HepG2 (cell line): ENCODE results near the gene SNRNP48. TPM values are rescaled to one million over a fixed set of nuclear protein-coding genes. Genes with fewer than 3 reads are reported as not detected.
A peak's percentile ranks its signal among the peaks of the same experiment; 100 is the strongest.

Experiments
- ARHGAP35 ChIP-seq: sonication (generic); formaldehyde crosslinking; IDR thresholded peaks from 2 replicates; pipeline ENCODE4 v1.9.0; 2022; ENCODE audit warnings: mild to moderate bottlenecking, inconsistent platforms, moderate library complexity, missing genetic modification reagents, borderline replicate concordance
- CBFB ChIP-seq: sonication (generic); formaldehyde crosslinking; IDR thresholded peaks from 2 replicates; pipeline ENCODE4 v1.4.0; 2020; ENCODE audit warnings: missing genetic modification reagents
- CC2D1A ChIP-seq: sonication (generic); formaldehyde crosslinking; IDR thresholded peaks from 2 replicates; pipeline ENCODE4 v1.8.1; 2023; ENCODE audit warnings: mild to moderate bottlenecking, missing genetic modification reagents
- DMAP1 ChIP-seq: IDR thresholded peaks from 2 replicates; pipeline ENCODE4 v1.6.1; 2016
- ESRRA ChIP-seq: sonication (generic); formaldehyde crosslinking; IDR thresholded peaks from 2 replicates; pipeline ENCODE4 v1.5.1; 2020; ENCODE audit warnings: mild to moderate bottlenecking, low read depth, missing genetic modification reagents
- GZF1 ChIP-seq: sonication (generic); formaldehyde crosslinking; IDR thresholded peaks from 2 replicates; pipeline ENCODE4 v1.5.1; 2020; ENCODE audit warnings: mild to moderate bottlenecking, missing genetic modification reagents
- HDAC6 ChIP-seq: fragments of 200-600 bp; sonication (generic); IDR thresholded peaks from 2 replicates; pipeline ENCODE4 v1.7.0; 2017; ENCODE audit warnings: mild to moderate bottlenecking, antibody characterized with exemption, low read length, low read depth
- MBNL3 ChIP-seq: fragments of 250-450 bp; sonication (Bioruptor Pico); conservative IDR thresholded peaks from 2 replicates; pipeline ENCODE4 v1.8.0; 2022; ENCODE audit warnings: mild to moderate bottlenecking, inconsistent platforms
- NFIB ChIP-seq: sonication (generic); formaldehyde crosslinking; IDR thresholded peaks from 2 replicates; pipeline ENCODE4 v1.9.0; 2021; ENCODE audit warnings: missing genetic modification reagents, mild to moderate bottlenecking, borderline replicate concordance
- NONO ChIP-seq, 2 experiments: fragments of 450-650 bp in 1 of 2; sonication (generic) in 1 of 2; formaldehyde crosslinking in 1 of 2; IDR thresholded peaks in 1 of 2; conservative IDR thresholded peaks in 1 of 2; 2 replicates each; pipeline versions ENCODE4 v1.6.1 to v1.8.0; 2017 to 2022; ENCODE audit warnings: mild to moderate bottlenecking in 1 of 2, missing genetic modification reagents in 1 of 2, moderate library complexity in 1 of 2
- PRMT3 ChIP-seq: sonication (generic); formaldehyde crosslinking; IDR thresholded peaks from 2 replicates; pipeline ENCODE4 v1.8.1; 2022; ENCODE audit warnings: low read depth, mild to moderate bottlenecking, moderate library complexity, missing genetic modification reagents, borderline replicate concordance
- SAFB2 ChIP-seq: sonication (generic); formaldehyde crosslinking; IDR thresholded peaks from 2 replicates; pipeline ENCODE4 v1.5.1; 2020; ENCODE audit warnings: missing genetic modification reagents, low read depth, mild to moderate bottlenecking, borderline replicate concordance
- TFE3 ChIP-seq: IDR thresholded peaks from 2 replicates; pipeline ENCODE4 v1.6.1; 2016
- ZBTB2 ChIP-seq: sonication (generic); formaldehyde crosslinking; IDR thresholded peaks from 2 replicates; pipeline ENCODE4 v1.8.0; 2022; ENCODE audit warnings: low read depth, missing genetic modification reagents
- ZNF530 ChIP-seq: sonication (generic); formaldehyde crosslinking; IDR thresholded peaks from 2 replicates; pipeline ENCODE4 v1.5.0; 2020; ENCODE audit warnings: low read depth, mild to moderate bottlenecking, missing genetic modification reagents
- polyA plus RNA-seq, 8 experiments: library from polyadenylated mRNA; depleted of rRNA in 3 of 8; stranded (reverse) in 7 of 8; unstranded in 1 of 8; fragments of >200 nt; fragmentation: Illumina TruSeq in 4 of 8; extraction: Trizol in 4 of 8; gene quantifications; 2 replicates each; pipeline versions ENCODE4 v1.2.1 to v1.2.3, GENCODE V29; 2011 to 2016; ENCODE audit warnings: low read depth in 4 of 8, missing spikeins in 1 of 8, mixed read lengths in 1 of 8; ENCODE audit not compliant: insufficient read depth in 1 of 8
- total RNA-seq, 5 experiments: library from RNA; depleted of rRNA; stranded (reverse); fragments of >200 nt; fragmentation: Illumina TruSeq; extraction: Trizol; gene quantifications; 2 replicates each; pipeline ENCODE4 v1.2.3, GENCODE V29; 2016; ENCODE audit warnings: low read depth in 1 of 5
- TF ChIP-seq, protein P1 (sequence below): sonication (generic); formaldehyde crosslinking; IDR thresholded peaks from 2 replicates; pipeline ENCODE4 v1.4.0; 2020; ENCODE audit warnings: low read depth, missing genetic modification reagents
- TF ChIP-seq, protein P2 (sequence below): sonication (generic); formaldehyde crosslinking; IDR thresholded peaks from 2 replicates; pipeline ENCODE4 v1.5.0; 2020; ENCODE audit warnings: mild to moderate bottlenecking, missing genetic modification reagents, borderline replicate concordance

SNRNP48 gene
- total and polyA plus RNA-seq, 2 of the 13 experiments (the other 11 are each of a cell fraction or from before 2014, with no cell fraction given), result 17.5 to 47.5 TPM

- TF ChIP-seq HDAC6, result 0 out of 2 replicates have a peak, but pooled peaks have one; percentile 82
- TF ChIP-seq GZF1 (CRISPR knock-in tag), result no peak
- no peak for TF ChIP-seq NONO (IDR thresholded peaks at IDR 0.05)
- TF ChIP-seq NONO (CRISPR knock-in tag; conservative IDR thresholded peaks at IDR 0.05), result peak; percentile 74
- TF ChIP-seq ARHGAP35 (CRISPR knock-in tag), result no peak
- TF ChIP-seq SAFB2, result no peak
- no peak for TF ChIP-seq CC2D1A
- no peak for TF ChIP-seq PRMT3 (CRISPR knock-in tag)
- no peak for TF ChIP-seq ESRRA (CRISPR knock-in tag)
- TF ChIP-seq, protein P1, sequence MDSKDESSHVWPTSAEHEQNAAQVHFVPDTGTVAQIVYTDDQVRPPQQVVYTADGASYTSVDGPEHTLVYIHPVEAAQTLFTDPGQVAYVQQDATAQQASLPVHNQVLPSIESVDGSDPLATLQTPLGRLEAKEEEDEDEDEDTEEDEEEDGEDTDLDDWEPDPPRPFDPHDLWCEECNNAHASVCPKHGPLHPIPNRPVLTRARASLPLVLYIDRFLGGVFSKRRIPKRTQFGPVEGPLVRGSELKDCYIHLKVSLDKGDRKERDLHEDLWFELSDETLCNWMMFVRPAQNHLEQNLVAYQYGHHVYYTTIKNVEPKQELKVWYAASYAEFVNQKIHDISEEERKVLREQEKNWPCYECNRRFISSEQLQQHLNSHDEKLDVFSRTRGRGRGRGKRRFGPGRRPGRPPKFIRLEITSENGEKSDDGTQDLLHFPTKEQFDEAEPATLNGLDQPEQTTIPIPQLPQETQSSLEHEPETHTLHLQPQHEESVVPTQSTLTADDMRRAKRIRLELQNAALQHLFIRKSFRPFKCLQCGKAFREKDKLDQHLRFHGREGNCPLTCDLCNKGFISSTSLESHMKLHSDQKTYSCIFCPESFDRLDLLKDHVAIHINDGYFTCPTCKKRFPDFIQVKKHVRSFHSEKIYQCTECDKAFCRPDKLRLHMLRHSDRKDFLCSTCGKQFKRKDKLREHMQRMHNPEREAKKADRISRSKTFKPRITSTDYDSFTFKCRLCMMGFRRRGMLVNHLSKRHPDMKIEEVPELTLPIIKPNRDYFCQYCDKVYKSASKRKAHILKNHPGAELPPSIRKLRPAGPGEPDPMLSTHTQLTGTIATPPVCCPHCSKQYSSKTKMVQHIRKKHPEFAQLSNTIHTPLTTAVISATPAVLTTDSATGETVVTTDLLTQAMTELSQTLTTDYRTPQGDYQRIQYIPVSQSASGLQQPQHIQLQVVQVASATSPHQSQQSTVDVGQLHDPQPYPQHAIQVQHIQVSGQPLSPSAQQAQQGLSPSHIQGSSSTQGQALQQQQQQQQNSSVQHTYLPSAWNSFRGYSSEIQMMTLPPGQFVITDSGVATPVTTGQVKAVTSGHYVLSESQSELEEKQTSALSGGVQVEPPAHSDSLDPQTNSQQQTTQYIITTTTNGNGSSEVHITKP (CRISPR knock-in tag), result no peak
- no peak for TF ChIP-seq DMAP1 (CRISPR knock-in tag)
- TF ChIP-seq MBNL3, result no peak
- TF ChIP-seq, protein P2, sequence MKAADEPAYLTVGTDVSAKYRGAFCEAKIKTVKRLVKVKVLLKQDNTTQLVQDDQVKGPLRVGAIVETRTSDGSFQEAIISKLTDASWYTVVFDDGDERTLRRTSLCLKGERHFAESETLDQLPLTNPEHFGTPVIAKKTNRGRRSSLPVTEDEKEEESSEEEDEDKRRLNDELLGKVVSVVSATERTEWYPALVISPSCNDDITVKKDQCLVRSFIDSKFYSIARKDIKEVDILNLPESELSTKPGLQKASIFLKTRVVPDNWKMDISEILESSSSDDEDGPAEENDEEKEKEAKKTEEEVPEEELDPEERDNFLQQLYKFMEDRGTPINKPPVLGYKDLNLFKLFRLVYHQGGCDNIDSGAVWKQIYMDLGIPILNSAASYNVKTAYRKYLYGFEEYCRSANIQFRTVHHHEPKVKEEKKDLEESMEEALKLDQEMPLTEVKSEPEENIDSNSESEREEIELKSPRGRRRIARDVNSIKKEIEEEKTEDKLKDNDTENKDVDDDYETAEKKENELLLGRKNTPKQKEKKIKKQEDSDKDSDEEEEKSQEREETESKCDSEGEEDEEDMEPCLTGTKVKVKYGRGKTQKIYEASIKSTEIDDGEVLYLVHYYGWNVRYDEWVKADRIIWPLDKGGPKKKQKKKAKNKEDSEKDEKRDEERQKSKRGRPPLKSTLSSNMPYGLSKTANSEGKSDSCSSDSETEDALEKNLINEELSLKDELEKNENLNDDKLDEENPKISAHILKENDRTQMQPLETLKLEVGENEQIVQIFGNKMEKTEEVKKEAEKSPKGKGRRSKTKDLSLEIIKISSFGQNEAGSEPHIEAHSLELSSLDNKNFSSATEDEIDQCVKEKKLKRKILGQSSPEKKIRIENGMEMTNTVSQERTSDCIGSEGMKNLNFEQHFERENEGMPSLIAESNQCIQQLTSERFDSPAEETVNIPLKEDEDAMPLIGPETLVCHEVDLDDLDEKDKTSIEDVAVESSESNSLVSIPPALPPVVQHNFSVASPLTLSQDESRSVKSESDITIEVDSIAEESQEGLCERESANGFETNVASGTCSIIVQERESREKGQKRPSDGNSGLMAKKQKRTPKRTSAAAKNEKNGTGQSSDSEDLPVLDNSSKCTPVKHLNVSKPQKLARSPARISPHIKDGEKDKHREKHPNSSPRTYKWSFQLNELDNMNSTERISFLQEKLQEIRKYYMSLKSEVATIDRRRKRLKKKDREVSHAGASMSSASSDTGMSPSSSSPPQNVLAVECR (CRISPR knock-in tag), result no peak
- TF ChIP-seq CBFB (CRISPR knock-in tag), result no peak
- 0 out of 2 replicates have a peak, but pooled peaks have one; percentile 33 for TF ChIP-seq ZBTB2 (CRISPR knock-in tag)
- no peak for TF ChIP-seq ZNF530 (CRISPR knock-in tag)
- TF ChIP-seq TFE3 (CRISPR knock-in tag), result no peak
- TF ChIP-seq NFIB (CRISPR knock-in tag), result peak; percentile 79; the same call in 1 of the 2 replicates
Measured at GRCh38 chr6:7542065-7542873, 47.7 kb upstream of the SNRNP48 start (continued).
